Measurements from ENCODE around the gene C5orf63. TPM values are rescaled to one million over a fixed set of nuclear protein-coding genes. Genes with fewer than 3 reads are reported as not detected.

The C5orf63 gene
- total and polyA plus RNA-seq, 9 of the 15 experiments (the other 6 are each of a cell fraction or from before 2014, with no cell fraction given) = 1.8 to 24.6 (median 6.2) TPM

DNA sequence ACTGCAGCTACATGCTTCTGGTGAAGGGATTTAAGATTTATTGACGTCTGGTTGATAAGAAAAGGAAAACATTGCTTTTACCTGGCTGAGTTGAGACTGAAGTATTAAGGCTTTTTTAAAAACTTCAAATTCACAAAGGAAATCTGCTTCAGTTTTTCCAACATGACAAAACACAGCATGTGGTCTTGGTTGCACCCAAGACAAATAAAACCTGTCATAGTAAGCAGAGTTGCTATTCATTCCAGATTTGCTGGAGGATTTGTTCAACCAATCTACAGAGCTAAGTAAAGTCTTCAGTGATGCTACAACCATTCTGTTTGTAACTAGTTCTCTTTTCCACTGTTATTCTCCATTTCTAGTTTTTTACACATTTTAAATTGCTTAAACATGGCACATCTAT, 11.3 kb downstream of the C5orf63 start:
- Histone ChIP-seq H3K27me3 (ENCODE audit: control insufficient read depth in 2 of 2, insufficient read depth in 2 of 2, low read length in 2 of 2) (no peaks in the 10 kb centered on the region), H3K9me1 (ENCODE audit: control insufficient read depth, insufficient read depth, low read length) (no peaks in the 10 kb centered on the region), H3K79me2 (ENCODE audit: control insufficient read depth, insufficient read depth, low read length) (no peaks in the 10 kb centered on the region), H3K9me3 (replicated peaks; ENCODE audit: control insufficient read depth, insufficient read depth, low read depth, low read length) (no peaks in the 10 kb centered on the region), H3K36me3 (ENCODE audit: control insufficient read depth, insufficient read depth, low read length) (no peaks in the 10 kb centered on the region), H4K20me1 (replicated peaks; ENCODE audit: control insufficient read depth, insufficient read depth, low read length) (no peaks in the 10 kb centered on the region), H3K4me3 (no peak overlapping the region), H2AFZ (ENCODE audit: low read depth, low read length) (no peak overlapping the region), H3K9ac (ENCODE audit: insufficient read depth in 1 of 2, low read depth in 2 of 2, low read length in 2 of 2) (no peak overlapping the region), H3K27ac (ENCODE audit: extremely low read depth, low read depth, low read length) (no peak overlapping the region), H3K4me1 (replicated peaks in 1 of 2; ENCODE audit: control insufficient read depth in 2 of 2, insufficient read depth in 2 of 2, low read length in 2 of 2) (no peaks in the 10 kb centered on the region), H3K4me2 (ENCODE audit: insufficient read depth, low read length) (no peak overlapping the region)
- BruUV-seq (replicated peaks) = no TSS peak
- ATAC-seq (no peak), FAIRE-seq (no peak), DNase-seq (ENCODE audit: extremely low read depth in 1 of 4, low spot score in 3 of 4) (no peak)
- POLR2A ChIA-PET = no interaction called here
- intact Hi-C loops (cut with micrococcal nuclease) (no loop called here), in situ Hi-C loops (cut with MboI) (no loop called here)
- CTCF ChIA-PET (ENCODE audit: low intra/inter-chr PET ratio) = no interaction called here
- no peak for TF ChIP-seq POU5F1 (IDR thresholded peaks at IDR 0.05; ENCODE audit: borderline replicate concordance, low read depth, low read length, partially characterized antibody)
- no peak for TF ChIP-seq NELFE (IDR thresholded peaks at IDR 0.05; ENCODE audit: insufficient read depth, insufficient read length)
- TF ChIP-seq HNRNPLL (IDR thresholded peaks at IDR 0.05; ENCODE audit: low read depth, low read length, poor library complexity, severe bottlenecking) = no peak
- TF ChIP-seq, protein P1, sequence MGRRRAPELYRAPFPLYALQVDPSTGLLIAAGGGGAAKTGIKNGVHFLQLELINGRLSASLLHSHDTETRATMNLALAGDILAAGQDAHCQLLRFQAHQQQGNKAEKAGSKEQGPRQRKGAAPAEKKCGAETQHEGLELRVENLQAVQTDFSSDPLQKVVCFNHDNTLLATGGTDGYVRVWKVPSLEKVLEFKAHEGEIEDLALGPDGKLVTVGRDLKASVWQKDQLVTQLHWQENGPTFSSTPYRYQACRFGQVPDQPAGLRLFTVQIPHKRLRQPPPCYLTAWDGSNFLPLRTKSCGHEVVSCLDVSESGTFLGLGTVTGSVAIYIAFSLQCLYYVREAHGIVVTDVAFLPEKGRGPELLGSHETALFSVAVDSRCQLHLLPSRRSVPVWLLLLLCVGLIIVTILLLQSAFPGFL (CRISPR knock-in tag; IDR thresholded peaks at IDR 0.05) = no peak
- TF ChIP-seq, protein P2, sequence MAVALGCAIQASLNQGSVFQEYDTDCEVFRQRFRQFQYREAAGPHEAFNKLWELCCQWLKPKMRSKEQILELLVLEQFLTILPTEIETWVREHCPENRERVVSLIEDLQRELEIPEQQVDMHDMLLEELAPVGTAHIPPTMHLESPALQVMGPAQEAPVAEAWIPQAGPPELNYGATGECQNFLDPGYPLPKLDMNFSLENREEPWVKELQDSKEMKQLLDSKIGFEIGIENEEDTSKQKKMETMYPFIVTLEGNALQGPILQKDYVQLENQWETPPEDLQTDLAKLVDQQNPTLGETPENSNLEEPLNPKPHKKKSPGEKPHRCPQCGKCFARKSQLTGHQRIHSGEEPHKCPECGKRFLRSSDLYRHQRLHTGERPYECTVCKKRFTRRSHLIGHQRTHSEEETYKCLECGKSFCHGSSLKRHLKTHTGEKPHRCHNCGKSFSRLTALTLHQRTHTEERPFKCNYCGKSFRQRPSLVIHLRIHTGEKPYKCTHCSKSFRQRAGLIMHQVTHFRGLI (CRISPR knock-in tag; IDR thresholded peaks at IDR 0.05) = no peak
- TF ChIP-seq ARID2 (IDR thresholded peaks at IDR 0.05) = no peak
- no peak for TF ChIP-seq RFX5 (IDR thresholded peaks at IDR 0.05; ENCODE audit: low read depth, low read length)
- TF ChIP-seq, protein P3, sequence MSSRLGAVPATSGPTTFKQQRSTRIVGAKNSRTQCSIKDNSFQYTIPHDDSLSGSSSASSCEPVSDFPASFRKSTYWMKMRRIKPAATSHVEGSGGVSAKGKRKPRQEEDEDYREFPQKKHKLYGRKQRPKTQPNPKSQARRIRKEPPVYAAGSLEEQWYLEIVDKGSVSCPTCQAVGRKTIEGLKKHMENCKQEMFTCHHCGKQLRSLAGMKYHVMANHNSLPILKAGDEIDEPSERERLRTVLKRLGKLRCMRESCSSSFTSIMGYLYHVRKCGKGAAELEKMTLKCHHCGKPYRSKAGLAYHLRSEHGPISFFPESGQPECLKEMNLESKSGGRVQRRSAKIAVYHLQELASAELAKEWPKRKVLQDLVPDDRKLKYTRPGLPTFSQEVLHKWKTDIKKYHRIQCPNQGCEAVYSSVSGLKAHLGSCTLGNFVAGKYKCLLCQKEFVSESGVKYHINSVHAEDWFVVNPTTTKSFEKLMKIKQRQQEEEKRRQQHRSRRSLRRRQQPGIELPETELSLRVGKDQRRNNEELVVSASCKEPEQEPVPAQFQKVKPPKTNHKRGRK (tag; IDR thresholded peaks at IDR 0.05) = no peak
- TF ChIP-seq SPI1 (IDR thresholded peaks at IDR 0.05; ENCODE audit: borderline replicate concordance, low read depth, low read length) = no peak
- TF ChIP-seq TCF7 (IDR thresholded peaks at IDR 0.05; ENCODE audit: borderline replicate concordance) = no peak
- WGBS (ENCODE audit: insufficient coverage, low coverage, missing lambda C conversion rate) = 21% methylated on average over 1 of the region's 1 CpG
